Sigmoid colon (tissue), 4 donors: ENCODE data around the gene MCCC1.

ENCODE experiments used
- POLR2AphosphoS5 ChIP-seq, 4 donors: sonication (generic); formaldehyde crosslinking; IDR thresholded peaks; one replicate each; pipeline ENCODE4 v1.6.1; 2017; ENCODE audit warnings: antibody characterized with exemption in 4 of 4
- TF ChIP-seq, protein P1 (sequence below), 4 experiments: fragments of 450-650 bp in 3 of 4; fragments of 200-600 bp in 1 of 4; IDR thresholded peaks; one replicate each; pipeline ENCODE4 v1.5.1; 2016 to 2019; ENCODE audit warnings: antibody characterized with exemption in 4 of 4, mild to moderate bottlenecking in 3 of 4, moderate library complexity in 2 of 4

DNA sequence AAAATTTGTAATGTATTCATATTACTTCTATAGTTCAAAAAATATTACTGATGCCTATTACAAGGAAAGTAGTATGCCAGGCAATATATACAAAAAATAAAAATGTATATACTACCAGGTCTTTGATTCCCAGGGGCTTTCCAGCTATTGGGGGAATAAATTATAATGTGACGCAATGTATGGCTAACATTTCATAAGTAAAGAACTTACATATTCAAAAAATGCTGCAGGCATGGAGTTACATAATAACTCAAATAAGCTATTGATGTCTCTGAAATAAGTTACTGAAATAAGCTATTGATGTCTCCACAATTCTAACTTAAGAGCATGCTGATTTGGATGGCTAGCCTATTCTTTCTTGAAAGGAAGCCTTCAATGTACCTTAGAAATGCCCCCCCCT lies 30.2 kb downstream of the MCCC1 start:
- TF ChIP-seq, protein P1, sequence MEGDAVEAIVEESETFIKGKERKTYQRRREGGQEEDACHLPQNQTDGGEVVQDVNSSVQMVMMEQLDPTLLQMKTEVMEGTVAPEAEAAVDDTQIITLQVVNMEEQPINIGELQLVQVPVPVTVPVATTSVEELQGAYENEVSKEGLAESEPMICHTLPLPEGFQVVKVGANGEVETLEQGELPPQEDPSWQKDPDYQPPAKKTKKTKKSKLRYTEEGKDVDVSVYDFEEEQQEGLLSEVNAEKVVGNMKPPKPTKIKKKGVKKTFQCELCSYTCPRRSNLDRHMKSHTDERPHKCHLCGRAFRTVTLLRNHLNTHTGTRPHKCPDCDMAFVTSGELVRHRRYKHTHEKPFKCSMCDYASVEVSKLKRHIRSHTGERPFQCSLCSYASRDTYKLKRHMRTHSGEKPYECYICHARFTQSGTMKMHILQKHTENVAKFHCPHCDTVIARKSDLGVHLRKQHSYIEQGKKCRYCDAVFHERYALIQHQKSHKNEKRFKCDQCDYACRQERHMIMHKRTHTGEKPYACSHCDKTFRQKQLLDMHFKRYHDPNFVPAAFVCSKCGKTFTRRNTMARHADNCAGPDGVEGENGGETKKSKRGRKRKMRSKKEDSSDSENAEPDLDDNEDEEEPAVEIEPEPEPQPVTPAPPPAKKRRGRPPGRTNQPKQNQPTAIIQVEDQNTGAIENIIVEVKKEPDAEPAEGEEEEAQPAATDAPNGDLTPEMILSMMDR (IDR thresholded peaks at IDR 0.05), result no peak
- TF ChIP-seq POLR2AphosphoS5 (IDR thresholded peaks at IDR 0.05), result no peak
